GM21526 (cell line): ENCODE data around the gene CD79A.

ENCODE experiments used
- ATAC-seq: cut with Tn5 transposase; IDR thresholded peaks from one replicate; pipeline ENCODE4 v1.9.1; 2021; ENCODE audit warnings: moderate library complexity; ENCODE audit not compliant: unreplicated experiment, low FRiP score

The CD79A gene

GRCh38 chr19:41917676-41918075, 40.6 kb downstream of the CD79A start:
- no peak for ATAC-seq

GRCh38 chr19:41918095-41918494, 41.0 kb downstream of the CD79A start:
- ATAC-seq = no peak

- no peak for ATAC-seq
These were observed 41.7 kb downstream of the CD79A start for GRCh38 chr19:41918653-41919244.

GRCh38 chr19:41919948-41920712, 43.1 kb downstream of the CD79A start:
- ATAC-seq = no peak

- ATAC-seq = no peak
These were observed 44.0 kb downstream of the CD79A start for GRCh38 chr19:41920882-41921576.

- no peak for ATAC-seq
These were observed 44.8 kb downstream of the CD79A start for GRCh38 chr19:41921577-41922576.

GRCh38 chr19:41922585-41922984, 45.5 kb downstream of the CD79A start:
- ATAC-seq = no peak

- no peak for ATAC-seq
These were observed 46.1 kb downstream of the CD79A start for GRCh38 chr19:41923045-41923788.

- no peak for ATAC-seq
These were observed 47.4 kb downstream of the CD79A start for GRCh38 chr19:41924151-41925145.

- ATAC-seq = no peak
These were observed 48.3 kb downstream of the CD79A start for GRCh38 chr19:41925208-41926003.

- no peak for ATAC-seq
These were observed 49.1 kb downstream of the CD79A start for GRCh38 chr19:41926028-41926762.

GRCh38 chr19:41926763-41927496, 49.9 kb downstream of the CD79A start:
- no peak for ATAC-seq

GRCh38 chr19:41927497-41928192, 50.6 kb downstream of the CD79A start:
- ATAC-seq = no peak

GRCh38 chr19:41928221-41928683, 51.2 kb downstream of the CD79A start, which contains the start of gene ERFL:
Gene ERFL, minus strand, starts transcription at chr19:41928449. Its CDS starts 15,530 bp downstream, at chr19:41912919.
- no peak for ATAC-seq

GRCh38 chr19:41928754-41929535, 51.9 kb downstream of the CD79A start:
- no peak for ATAC-seq
